Measurements from ENCODE around the gene UQCC3.
"Not testable (repeated sequence)": the region's sequence is repeated elsewhere in the genome, so short reads cannot be mapped to it uniquely, and the experiment has no call there.

The UQCC3 gene

DNA sequence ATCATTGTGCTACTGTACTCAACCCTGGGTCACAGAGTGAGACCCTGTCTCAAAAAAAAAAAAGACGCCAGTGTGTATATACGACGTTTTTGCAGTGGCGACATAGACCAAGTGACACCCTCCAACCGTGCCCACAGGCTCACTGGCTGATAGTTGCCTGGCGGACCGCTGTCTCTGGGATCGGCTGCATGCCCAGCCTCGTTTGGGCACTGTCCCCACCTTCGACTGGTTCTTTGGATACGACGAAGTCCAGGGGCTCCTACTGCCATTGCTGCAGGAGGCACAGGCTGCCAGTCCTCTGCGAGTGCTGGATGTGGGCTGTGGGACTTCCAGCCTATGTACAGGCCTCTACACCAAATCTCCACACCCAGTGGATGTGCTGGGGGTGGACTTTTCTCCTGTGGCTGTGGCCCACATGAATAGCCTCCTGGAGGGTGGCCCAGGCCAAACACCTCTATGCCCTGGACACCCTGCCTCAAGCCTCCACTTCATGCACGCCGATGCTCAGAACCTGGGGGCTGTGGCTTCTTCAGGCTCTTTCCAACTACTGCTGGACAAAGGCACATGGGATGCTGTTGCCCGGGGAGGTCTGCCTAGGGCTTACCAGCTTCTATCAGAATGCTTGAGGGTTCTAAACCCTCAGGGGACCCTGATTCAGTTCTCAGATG, 5.1 kb upstream of the UQCC3 start:
- no peak for FAIRE-seq

GRCh38 chr11:62667460-62667859, 4.0 kb upstream of the UQCC3 start:
- no peak for FAIRE-seq

- FAIRE-seq, result no peak
Observed at GRCh38 chr11:62669420-62670161, 1.9 kb upstream of the UQCC3 start.

- FAIRE-seq, result no peak
Observed at GRCh38 chr11:62671236-62671607, 251 bp upstream of the UQCC3 start.

- FAIRE-seq, result no peak
Observed at GRCh38 chr11:62673196-62673525, 1.7 kb downstream of the UQCC3 start.

DNA sequence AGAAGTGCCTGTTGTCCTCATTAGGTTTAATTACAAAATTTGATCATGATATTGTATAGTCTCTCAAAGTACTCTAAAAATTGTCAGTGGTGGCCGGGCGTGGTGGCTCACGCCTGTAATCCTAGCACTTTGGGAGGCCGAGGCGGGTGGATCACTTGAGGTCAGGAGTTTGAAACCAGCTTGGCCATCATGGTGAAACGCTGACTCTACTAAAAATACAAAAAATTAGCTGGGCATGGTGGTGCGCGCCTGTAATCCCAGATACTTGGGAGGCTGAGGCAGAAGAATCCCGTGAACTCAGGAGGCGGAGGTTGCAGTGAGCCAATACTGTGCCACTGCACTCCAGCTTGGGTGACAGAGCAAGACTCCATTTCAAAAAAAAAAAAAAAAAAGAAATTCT, 3.9 kb downstream of the UQCC3 start:
- FAIRE-seq, result not testable (repeated sequence)

- FAIRE-seq, result no peak
Observed at GRCh38 chr11:62676698-62677097, 5.2 kb downstream of the UQCC3 start.

DNA sequence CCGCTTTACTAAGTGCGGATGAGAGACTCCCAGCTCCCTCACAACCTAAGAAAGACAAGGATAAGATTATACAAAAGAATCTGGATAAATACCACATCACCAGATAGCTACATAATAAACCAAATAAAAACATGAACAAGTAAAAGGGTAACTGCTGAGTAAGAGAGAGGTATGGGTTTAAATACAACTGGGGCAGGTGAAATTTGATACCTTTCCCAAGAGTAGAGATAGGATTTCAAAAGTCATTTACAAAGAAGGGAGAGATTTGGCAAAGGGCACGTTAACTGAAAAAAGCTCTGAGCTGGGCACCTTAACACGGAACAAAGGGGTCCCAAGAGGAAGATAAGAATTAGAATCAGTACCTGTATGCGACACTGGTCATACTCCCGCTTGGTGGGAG, 5.7 kb downstream of the UQCC3 start:
- FAIRE-seq, result no peak

GRCh38 chr11:62677714-62678113, 6.2 kb downstream of the UQCC3 start:
- FAIRE-seq, result no peak

GRCh38 chr11:62678433-62678769, 6.9 kb downstream of the UQCC3 start:
- no peak for FAIRE-seq

DNA sequence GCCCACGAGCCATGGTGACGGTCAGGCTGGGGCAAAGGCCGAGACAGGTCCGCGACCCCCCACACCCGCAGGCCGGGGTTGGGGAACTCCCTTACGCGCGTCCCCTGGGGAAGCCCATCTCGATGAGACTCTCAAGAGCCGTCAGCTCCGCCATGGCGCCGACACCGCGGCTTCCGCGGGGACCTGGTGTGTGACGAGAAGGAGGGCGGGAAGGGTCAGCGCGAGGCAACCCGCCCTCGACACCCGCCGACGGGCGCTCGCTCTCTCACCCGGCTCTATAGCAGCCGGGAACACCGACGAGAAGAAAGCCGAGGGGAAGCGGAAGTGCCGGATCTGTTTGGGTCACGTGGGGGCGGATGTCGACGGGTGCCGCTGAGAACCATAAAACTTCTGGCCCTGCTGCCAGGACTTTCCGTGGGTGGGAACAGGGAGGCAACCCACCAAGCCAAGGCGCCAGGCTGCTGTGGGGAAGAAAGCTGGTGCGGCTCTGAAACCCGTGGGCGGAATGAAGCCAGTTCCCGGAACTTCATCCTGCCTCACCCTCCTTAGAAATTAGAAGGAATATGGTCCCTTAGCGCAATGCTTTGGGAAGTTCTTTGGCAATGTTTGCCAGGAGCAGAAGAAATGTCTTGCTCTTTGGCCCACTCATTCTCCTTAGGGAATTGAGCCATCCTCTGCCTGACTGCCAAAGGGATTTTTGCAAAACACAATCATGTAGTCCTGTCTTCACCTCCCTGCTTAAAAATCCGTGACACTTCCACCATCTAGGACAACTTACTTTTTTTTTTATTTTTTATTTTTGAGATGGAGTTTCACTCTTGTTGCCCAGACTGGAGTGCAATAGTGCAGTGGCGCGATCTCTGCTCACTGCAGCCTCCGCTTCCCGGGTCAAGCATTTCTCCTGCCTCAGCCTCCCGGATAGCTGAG, 7.6 kb downstream of the UQCC3 start, which contains the start of gene UBXN1:
TSS of gene UBXN1 (minus strand) at position 304 of the 927 bp plus-strand sequence. CDS start at position 154, 150 bp downstream.
- FAIRE-seq, result no peak

DNA sequence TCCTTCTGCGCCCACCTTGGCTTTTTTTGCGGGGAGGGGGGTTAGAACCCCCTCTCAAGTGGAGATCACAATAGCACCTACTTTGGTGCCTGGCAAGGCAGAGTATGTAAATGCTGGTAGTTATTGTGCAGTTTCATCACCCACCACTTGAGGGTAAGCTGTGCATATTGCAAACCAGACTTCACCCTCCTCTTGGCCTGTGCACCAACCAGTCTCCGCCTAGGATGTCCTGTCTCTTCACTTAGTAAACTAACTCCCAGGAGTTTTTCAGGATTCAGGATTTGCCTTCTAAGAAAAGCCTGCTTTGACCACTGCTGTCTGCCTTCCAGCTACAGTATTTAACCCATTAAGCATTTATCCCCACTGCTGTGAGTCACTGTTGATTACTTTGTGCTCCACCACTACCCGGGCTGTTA, 9.4 kb downstream of the UQCC3 start:
- FAIRE-seq, result no peak

DNA sequence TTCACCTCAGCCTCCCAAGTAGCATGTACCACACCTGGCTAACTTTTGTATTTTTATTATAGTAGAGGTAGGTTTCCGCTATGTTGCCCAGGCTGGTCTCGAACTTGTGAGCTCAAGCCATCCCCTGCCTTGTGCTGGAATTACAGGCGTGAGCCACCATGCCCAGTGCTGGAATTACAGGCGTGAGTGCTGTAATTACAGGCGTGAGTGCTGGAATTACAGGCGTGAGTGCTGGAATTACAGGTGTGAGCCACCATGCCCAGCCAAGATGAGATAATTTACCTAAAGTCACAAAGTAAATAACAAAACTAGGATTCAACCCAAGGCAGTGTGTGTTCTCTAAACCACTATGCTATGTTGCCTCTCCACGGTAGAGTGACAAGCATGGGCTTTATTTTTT, 11.0 kb downstream of the UQCC3 start:
- no peak for FAIRE-seq

GRCh38 chr11:62687508-62688396, 16.3 kb downstream of the UQCC3 start:
- FAIRE-seq, result no peak

- no peak for FAIRE-seq
Observed at GRCh38 chr11:62688491-62688890, 17.0 kb downstream of the UQCC3 start.

DNA sequence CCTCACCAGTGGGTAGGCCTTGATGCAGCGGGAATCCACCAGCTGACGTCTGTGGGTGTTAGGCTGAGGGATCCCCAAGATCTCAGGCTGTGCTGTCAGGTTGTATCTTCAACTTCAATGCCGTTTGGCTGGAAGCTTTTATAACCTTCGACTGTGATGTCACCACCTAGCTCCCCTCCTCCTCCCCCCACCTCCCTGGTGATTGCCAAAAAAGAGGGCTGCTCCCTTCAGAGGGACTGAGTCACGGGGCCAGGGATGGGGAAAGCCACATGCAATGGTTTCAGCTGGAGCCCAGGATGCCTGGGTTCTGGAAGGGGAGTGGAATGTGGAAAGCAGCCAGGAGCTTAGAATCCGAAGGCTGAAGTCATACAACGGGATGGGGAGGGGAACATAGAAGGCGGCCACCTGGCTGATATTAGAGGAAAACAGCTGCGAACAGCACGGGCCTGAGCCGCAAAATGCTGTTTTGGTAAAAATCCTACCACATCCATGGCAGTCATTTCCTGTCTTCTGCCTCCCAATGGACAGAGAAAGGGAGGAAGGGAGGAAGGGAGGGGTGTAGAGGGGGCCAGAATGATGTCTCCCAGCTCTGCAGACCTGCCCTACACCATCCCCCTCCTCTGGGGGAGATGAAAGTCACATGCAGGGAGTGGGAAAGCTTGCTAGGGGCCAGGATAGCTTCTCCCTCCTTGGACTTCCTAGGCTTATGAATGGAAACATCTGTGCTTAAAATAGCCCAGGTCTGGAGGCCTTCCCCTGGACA, 18.1 kb downstream of the UQCC3 start, which contains the start of gene LRRN4CL:
TSS of gene LRRN4CL (minus strand) at position 110 of the 763 bp plus-strand sequence. CDS start 1,022 bp downstream, outside the sequence.
- FAIRE-seq, result no peak

DNA sequence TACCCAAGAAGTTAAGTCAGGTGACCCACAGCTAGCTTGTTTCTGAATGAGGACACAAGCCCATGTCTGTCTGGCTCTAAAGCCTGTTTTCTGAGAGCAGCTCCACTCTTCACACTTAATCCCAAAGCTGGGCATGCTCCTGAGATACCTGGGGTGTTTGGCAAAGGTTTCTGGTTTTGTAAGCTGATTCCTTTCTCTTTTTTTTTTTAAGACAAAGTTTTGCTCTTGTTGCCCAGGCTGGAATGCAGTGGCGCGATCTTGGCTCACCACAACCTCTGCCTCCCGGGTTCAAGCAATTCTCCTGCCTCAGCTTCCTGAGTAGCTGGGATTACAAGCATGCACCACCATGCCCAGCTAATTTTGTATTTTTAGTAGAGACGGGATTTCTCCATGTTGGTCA, 22.2 kb downstream of the UQCC3 start:
- FAIRE-seq, result not testable (repeated sequence)

- no peak for FAIRE-seq
Observed at GRCh38 chr11:62694455-62695167, 23.1 kb downstream of the UQCC3 start.

DNA sequence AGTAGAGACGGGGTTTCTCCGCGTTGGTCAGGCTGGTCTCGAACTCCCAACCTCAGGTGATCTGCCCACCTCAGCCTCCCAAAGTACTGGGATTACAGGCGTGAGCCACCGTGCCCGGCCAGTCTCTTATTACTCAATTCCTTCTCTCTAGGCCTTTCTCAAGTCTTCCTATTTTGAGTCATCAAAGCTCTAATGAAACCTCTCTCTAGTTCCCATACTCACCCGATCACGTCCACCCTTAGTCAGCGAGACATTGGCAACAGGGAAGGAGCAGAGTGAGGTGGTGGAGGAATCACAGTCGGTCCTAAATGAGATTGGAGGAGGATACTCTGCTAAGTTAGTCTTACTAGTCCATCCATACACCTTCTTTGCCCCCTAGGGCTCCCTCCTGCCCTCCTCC, 30.8 kb downstream of the UQCC3 start:
- no peak for FAIRE-seq

DNA sequence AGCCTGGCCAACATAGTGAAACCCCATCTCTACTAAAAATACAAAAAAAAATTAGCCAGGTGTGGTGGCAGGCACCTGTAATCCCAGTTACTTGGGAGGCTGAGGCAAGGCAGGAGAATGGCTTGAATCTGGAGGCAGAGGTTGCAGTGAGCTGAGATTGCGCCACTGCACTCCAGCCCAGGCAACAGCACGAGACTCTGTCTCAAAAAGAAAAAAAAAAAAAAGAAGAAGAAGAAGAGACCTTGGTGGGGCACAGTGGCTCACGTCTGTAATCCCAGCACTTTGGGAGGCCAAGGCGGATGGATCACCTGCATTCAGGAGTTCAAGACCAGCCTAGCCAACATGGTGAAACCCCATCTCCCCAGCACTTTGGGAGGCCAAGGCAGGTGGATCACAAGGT, 32.4 kb downstream of the UQCC3 start:
- not testable (repeated sequence) for FAIRE-seq

- no peak for FAIRE-seq
Observed at GRCh38 chr11:62705413-62705812, 33.9 kb downstream of the UQCC3 start.
